HEK293T (cell line): Measurements from ENCODE around the gene POLDIP3.
"Not testable (repeated sequence)": the region's sequence is repeated elsewhere in the genome, so short reads cannot be mapped to it uniquely, and the experiment has no call there.

Source experiments
- CTCF ChIA-PET: fragments of 350-600 bp; formaldehyde crosslinking; extraction: SDS; loops from one replicate; lab custom pipeline; 2021; ENCODE audit warnings: antibody characterized with exemption, inconsistent platforms; lab: Yijun Ruan, JAX
- POLR2A ChIA-PET: fragments of 350-600 bp; formaldehyde crosslinking; extraction: SDS; loops from one replicate; lab custom pipeline; 2020; ENCODE audit warnings: antibody characterized with exemption, inconsistent platforms; lab: Yijun Ruan, JAX
- DNase-seq: peaks from one replicate; pipeline ENCODE4 v3.0.0; 2012; ENCODE audit warnings: mixed read lengths; ENCODE audit errors: extremely low spot score
- ARNT ChIP-seq: fragments of 450-650 bp; IDR thresholded peaks from 2 replicates; pipeline ENCODE4 v1.6.1; 2017; ENCODE audit warnings: mild to moderate bottlenecking
- BHLHE40 ChIP-seq: fragments of 450-650 bp; IDR thresholded peaks from 2 replicates; pipeline ENCODE4 v1.6.1; 2016; ENCODE audit warnings: mild to moderate bottlenecking, moderate library complexity, borderline replicate concordance
- CTBP1 ChIP-seq: fragments of 450-650 bp; IDR thresholded peaks from 2 replicates; pipeline ENCODE4 v1.6.1; 2016; ENCODE audit warnings: borderline replicate concordance
- ELF4 ChIP-seq: fragments of 450-650 bp; IDR thresholded peaks from 2 replicates; pipeline ENCODE4 v1.6.1; 2017; ENCODE audit warnings: antibody characterized with exemption
- FOXA1 ChIP-seq: fragments of 450-650 bp; IDR thresholded peaks from 2 replicates; pipeline ENCODE4 v1.6.1; 2016; ENCODE audit warnings: mild to moderate bottlenecking
- FOXK2 ChIP-seq: fragments of 450-650 bp; IDR thresholded peaks from 2 replicates; pipeline ENCODE4 v1.6.1; 2016; ENCODE audit warnings: mild to moderate bottlenecking
- FOXM1 ChIP-seq: fragments of 450-650 bp; IDR thresholded peaks from 2 replicates; pipeline ENCODE4 v1.6.1; 2017; ENCODE audit warnings: mild to moderate bottlenecking, borderline replicate concordance
- HDGF ChIP-seq: fragments of 450-650 bp; IDR thresholded peaks from 2 replicates; pipeline ENCODE4 v1.6.1; 2017; ENCODE audit warnings: antibody characterized with exemption, borderline replicate concordance
- L3MBTL2 ChIP-seq: fragments of 450-650 bp; conservative IDR thresholded peaks from 2 replicates; pipeline ENCODE4 v1.6.1; 2016; ENCODE audit warnings: mild to moderate bottlenecking
- LEF1 ChIP-seq: fragments of 450-650 bp; IDR thresholded peaks from 2 replicates; pipeline ENCODE4 v1.6.1; 2017; ENCODE audit warnings: mild to moderate bottlenecking, borderline replicate concordance
- NFRKB ChIP-seq: fragments of 450-650 bp; IDR thresholded peaks from 2 replicates; pipeline ENCODE4 v1.6.1; 2016; ENCODE audit warnings: mild to moderate bottlenecking, moderate library complexity
- SP1 ChIP-seq: fragments of 450-650 bp; IDR thresholded peaks from 2 replicates; pipeline ENCODE4 v1.6.1; 2017
- SUZ12 ChIP-seq: fragments of 450-650 bp; IDR thresholded peaks from 2 replicates; pipeline ENCODE4 v1.6.1; 2016; ENCODE audit warnings: mild to moderate bottlenecking
- TARDBP ChIP-seq: fragments of 450-650 bp; IDR thresholded peaks from 2 replicates; pipeline ENCODE4 v1.6.1; 2016
- ZNF384 ChIP-seq: fragments of 450-650 bp; IDR thresholded peaks from 2 replicates; pipeline ENCODE4 v1.6.1; 2016
- TF ChIP-seq, protein P1 (sequence below): fragments of 450-650 bp; IDR thresholded peaks from 2 replicates; pipeline ENCODE4 v1.6.1; 2016

The POLDIP3 gene

DNA sequence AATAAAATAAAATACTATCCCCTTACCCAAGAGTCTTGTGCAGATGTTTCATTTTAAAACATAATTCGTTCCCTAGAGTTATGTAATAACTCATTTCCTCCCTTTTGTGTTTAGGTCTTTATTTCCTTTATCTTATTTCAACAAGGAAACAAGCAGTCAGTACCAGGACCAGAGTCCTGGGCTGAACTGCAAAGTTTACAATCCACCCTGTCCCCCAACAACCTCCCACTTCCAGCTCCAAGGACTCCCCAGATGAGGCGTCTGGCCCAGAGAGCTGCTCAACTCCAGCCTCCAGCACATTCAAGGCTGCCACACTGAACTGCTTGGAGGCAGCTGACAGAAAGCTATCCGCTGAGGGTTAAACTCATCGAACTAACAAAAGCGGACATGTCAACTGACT, 4.5 kb downstream of the POLDIP3 start:
- no peak for DNase-seq
- POLR2A ChIA-PET, result interaction anchor here (1.3 kb wide), 1 partner anchor 40 kb away, joined by 3 read pairs; no protein-coding TSS in a partner anchor
- CTCF ChIA-PET, result no interaction called here
- TF ChIP-seq L3MBTL2 (no peak), SP1 (no peak), LEF1 (no peak), HDGF (no peak)

DNA sequence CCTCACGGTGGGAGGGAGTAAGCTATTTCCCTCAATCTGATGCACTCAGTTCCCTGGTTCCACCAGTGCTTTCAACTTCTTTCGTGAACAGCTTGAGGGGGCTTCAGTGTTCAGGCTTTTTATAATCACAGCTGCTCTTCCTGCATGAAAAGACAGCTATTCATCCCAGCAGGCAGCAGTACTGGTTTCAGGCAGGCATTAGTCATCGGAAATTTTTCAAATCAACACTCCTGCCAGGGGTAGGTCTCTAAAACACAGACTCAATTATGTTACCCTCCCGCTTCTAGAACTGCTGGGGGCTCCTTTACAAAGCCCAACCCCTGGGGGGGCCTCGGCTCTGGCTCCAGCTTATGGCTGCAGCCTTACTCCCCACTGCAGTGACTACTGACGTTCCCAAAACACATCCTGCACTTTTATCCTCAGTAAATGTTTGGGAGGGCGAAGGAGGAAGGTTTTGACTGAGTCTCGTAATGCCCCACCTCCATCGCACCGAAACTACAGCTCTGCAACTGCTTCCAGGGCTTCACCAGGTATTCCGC, 5.8 kb downstream of the POLDIP3 start:
- CTCF ChIA-PET, result interaction anchor here (1.1 kb wide), 1 partner anchor 13 kb away, joined by 3 read pairs; no protein-coding TSS in a partner anchor
- POLR2A ChIA-PET, result interaction anchor here (1.3 kb wide), 1 partner anchor 39 kb away, joined by 3 read pairs; no protein-coding TSS in a partner anchor
- no peak for DNase-seq
- TF ChIP-seq, protein P1, sequence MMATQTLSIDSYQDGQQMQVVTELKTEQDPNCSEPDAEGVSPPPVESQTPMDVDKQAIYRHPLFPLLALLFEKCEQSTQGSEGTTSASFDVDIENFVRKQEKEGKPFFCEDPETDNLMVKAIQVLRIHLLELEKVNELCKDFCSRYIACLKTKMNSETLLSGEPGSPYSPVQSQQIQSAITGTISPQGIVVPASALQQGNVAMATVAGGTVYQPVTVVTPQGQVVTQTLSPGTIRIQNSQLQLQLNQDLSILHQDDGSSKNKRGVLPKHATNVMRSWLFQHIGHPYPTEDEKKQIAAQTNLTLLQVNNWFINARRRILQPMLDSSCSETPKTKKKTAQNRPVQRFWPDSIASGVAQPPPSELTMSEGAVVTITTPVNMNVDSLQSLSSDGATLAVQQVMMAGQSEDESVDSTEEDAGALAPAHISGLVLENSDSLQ, result no peak
- TF ChIP-seq FOXA1, result no peak
- TF ChIP-seq ARNT, result no peak
- no peak for TF ChIP-seq BHLHE40
- TF ChIP-seq ZNF384, result no peak
- no peak for TF ChIP-seq FOXM1
- no peak for TF ChIP-seq CTBP1
- no peak for TF ChIP-seq SUZ12
- TF ChIP-seq LEF1, result no peak
- TF ChIP-seq FOXK2, result no peak

DNA sequence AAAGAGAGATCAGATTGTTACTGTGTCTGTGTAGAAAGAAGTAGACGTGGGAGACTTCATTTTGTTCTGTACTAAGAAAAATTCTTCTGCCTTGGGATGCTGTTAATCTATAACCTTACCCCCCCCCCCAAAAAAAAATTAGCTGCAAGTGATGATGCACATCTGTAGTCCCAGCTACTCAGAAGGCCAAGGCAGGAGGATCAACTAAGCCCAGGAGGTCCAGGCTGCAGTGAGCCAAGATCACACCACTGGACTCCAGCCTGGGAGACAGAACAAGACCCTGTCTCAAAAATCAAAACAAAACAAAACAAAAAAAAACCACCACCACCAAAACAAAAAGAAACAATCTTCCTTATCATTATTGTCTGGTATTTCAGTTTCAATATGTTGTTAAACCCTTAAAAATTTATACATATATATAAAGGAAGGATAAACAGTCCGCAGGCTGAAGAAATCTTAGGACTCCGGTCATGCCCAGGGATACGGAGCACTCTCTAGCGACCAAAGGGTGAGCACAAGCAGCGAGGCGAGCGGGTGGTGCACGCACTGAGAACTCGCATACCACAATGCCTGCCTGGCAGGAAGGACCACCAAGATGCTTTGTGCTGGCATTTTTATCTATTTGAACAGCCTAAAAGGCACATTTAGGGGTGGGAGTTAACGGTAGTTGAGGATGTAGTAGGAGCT, 6.4 kb downstream of the POLDIP3 start:
- DNase-seq, result no peak
- TF ChIP-seq ELF4 (no peak), FOXK2 (no peak), HDGF (no peak), BHLHE40 (no peak), NFRKB (no peak), FOXM1 (no peak), L3MBTL2 (no peak)
- TF ChIP-seq, protein P1, result no peak
- CTCF ChIA-PET, result interaction anchor here (1.1 kb wide), 1 partner anchor 13 kb away, joined by 3 read pairs; no protein-coding TSS in a partner anchor
- POLR2A ChIA-PET, result no interaction called here

DNA sequence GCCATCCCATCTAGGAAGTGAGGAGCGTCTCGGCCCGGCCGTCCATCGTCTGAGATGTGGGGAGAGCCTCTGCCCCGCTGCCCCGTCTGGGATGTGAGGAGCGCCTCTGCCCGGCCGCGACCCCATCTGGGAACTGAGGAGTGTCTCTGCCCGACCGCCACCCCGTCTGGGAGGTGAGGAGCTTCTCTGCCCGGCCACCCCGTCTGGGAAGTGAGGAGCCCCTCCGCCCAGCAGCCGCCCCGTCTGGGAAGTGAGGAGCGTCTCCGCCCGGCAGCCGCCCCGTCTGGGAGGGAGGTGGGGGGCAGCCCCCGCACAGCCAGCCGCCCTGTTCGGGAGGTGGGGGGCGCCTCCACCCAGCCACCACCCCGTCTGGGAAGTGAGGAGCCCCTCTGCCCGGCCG, 7.0 kb downstream of the POLDIP3 start:
- CTCF ChIA-PET, POLR2A ChIA-PET: not testable (repeated sequence)

DNA sequence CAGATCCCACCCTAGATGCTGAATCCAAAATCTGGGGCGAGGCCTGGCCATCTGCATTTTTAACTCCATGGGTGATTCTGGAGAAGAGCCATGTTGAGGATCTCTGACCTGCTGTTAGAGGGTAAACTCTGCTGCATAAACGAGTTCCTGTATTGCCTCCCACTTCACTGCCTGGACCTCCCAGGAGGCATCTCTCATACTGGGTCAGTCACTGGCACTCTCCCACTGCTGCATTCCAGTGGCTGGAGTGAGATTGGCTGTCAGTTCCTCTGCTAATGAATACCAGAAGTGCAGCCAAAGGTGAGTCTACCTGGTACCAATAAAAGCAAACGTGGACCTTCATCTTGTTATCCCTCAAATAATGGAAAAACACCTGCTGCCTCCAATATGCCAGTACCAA, 10.3 kb downstream of the POLDIP3 start:
- no peak for DNase-seq
- POLR2A ChIA-PET, result no interaction called here
- TF ChIP-seq FOXM1 (no peak), FOXA1 (no peak), LEF1 (no peak), TARDBP (no peak), SP1 (no peak), L3MBTL2 (no peak), BHLHE40 (no peak), SUZ12 (no peak), ELF4 (no peak), FOXK2 (no peak), HDGF (no peak), CTBP1 (no peak), ARNT (no peak)
- TF ChIP-seq, protein P1, result no peak
- CTCF ChIA-PET, result no interaction called here

More for the DNA sequence above, 7.0 kb downstream of the POLDIP3 start:
- DNase-seq, result not testable (repeated sequence)

DNA sequence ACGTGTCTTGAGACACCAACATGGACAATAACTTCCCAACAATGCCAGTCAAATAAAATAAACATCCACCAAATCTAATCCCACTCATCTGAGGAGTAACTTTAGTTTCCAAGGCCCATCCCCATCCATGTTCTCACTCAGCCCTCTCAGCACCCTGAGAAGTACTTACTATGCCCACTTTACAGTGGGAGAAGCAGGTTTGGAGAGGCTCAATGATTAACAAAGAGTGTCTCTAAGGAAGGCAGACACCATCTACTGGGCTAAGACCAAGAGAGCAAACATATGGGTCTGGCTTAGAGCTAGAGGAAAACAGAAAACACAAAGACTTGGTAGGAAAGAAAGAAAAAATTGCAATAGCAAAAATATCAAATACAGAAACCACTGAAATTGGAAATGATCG, 11.3 kb downstream of the POLDIP3 start:
- TF ChIP-seq HDGF (no peak), L3MBTL2 (no peak), SUZ12 (no peak), BHLHE40 (no peak), ZNF384 (no peak), LEF1 (no peak), FOXK2 (no peak), NFRKB (no peak), ELF4 (no peak), SP1 (no peak), FOXA1 (no peak), TARDBP (no peak), ARNT (no peak)
- TF ChIP-seq, protein P1, result no peak
- DNase-seq, result no peak
- CTCF ChIA-PET, result no interaction called here
- POLR2A ChIA-PET, result no interaction called here
